Bronchus fibroblast of lung (primary cell): ENCODE results near the gene CPSF2. TPM values are rescaled to one million over a fixed set of nuclear protein-coding genes. Genes with fewer than 3 reads are reported as not detected.

Experiments
- total RNA-seq: library from RNA; depleted of rRNA; stranded (reverse); fragments of >200 nt; gene quantifications from 2 replicates; pipeline ENCODE4 v1.2.3, GENCODE V29; 2015

CPSF2 gene
- 31.7 and 44.7 TPM in 2 replicates for total RNA-seq

DNA sequence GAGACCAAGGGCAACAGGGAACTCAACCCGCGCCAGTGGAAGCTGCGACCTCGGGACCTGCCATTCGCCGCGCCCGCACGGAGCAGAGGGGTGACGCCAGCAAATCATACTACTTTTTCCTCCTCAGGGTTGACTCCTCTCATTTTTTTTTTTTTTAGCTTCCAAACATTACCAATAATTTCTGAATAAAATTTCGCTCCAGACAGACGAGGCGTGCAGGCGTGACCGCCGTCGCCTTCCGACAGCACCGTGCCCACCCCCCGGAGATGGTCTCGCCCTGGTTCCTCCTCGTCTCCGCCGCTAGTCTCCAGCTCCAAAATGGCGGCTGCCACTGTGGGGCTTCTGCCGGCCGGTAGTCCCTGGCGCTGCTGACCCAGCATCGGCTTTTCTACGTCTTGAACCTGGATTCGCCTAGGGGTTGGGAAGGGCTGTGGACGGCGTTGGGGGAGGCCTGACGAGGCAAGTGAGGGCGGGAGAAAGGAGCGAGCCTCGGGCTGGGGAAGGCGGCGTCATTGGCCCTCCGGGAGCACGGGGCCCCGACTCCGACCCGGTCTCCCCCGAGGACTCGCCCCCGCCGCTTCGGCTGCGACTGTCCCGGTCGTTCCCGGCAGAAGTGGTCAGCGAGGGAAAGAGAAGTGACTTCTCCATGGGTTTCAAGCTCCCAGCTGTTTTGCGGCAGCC lies at the start of gene CPSF2, which contains the start of gene NDUFB1:
Gene CPSF2 (plus strand): TSS at position 300 of the 681 bp plus-strand sequence. CDS start 9,016 bp downstream, outside the sequence.
Gene NDUFB1 (minus strand): TSS at position 37 of the 681 bp plus-strand sequence. CDS start 4,069 bp downstream, outside the sequence.

DNA sequence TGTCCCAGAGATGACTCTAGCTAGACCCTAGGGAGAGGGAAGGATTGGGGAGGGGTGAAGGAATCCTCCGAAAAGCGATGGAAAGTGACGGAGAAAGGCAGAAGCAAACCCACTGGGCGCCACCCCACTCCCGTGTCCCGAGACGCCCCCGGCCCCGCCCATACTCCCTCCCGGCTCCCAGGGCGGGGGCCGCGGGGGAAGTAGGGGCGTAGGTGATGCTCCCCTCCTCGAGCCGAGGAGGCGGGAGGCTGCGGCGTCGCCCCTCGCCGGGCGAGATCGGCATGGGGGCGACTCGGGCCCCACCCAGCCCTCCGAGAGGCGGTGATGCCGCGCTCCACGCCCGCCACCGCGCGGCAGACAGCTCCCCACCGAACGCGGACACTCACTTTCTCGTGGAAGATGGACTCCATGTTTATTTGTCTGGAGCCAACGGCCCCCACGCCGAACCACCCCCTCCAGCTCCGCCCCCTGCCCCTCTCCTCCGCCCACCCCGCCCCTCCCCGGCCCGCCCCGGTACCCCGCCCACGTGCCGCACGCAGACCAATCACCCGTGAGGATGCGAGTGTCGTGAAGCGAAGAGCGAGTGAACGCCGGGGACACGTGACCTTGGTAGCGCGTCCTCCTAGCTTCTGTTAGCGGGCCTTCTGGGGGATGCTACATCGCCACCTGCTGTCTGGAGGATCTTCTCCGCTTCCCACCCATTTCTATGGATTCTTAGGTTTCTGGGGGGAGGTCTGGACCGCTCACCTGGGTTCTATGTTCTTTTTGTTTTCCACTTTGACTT lies 15.4 kb upstream of the CPSF2 start, which contains the start of gene ATXN3:
Gene ATXN3 (minus strand): TSS at position 440 of the 784 bp plus-strand sequence. CDS start 30 bp downstream, at position 410.

Other genes with a start within 250 kb of the CPSF2 start
- 138 and 153 TPM in 2 replicates for gene FBLN5, start 174.3 kb upstream of the CPSF2 start, total RNA-seq
- 8.5 and 12.6 TPM in 2 replicates for gene TRIP11, start 81.9 kb upstream of the CPSF2 start, total RNA-seq
- 4.6 and 17.0 TPM in 2 replicates for gene ATXN3, start 15.4 kb upstream of the CPSF2 start, total RNA-seq
- 158 and 241 TPM in 2 replicates for gene NDUFB1, start 263 bp upstream of the CPSF2 start, total RNA-seq
- not detected in 2 replicates for gene SLC24A4, start 201.2 kb downstream of the CPSF2 start, total RNA-seq